Stimulated activated memory B cell treated with anti-CD40 and anti-IgM and Interleukin-4, amounts not matched to agents 10 μg/mL and 1 μg/mL and 100 μg/mL, for 72 hours (primary cell): ENCODE results near the gene SDK1.
"Not testable (repeated sequence)": the region's sequence is repeated elsewhere in the genome, so short reads cannot be mapped to it uniquely, and the experiment has no call there.

Experiments
- ATAC-seq: fragments of 150-1000 bp; cut with Tn5 transposase; 2 replicates; pipeline ENCODE4 v1.10.0; 2021
- H3K27ac Mint-ChIP-seq: one replicate; pipeline ENCODE4 v1.8.0; 2022; ENCODE audit warnings: mild to moderate bottlenecking, mixed read lengths
- H3K27me3 Mint-ChIP-seq: one replicate; pipeline ENCODE4 v1.8.0; 2022; ENCODE audit warnings: mixed read lengths
- H3K36me3 Mint-ChIP-seq: one replicate; pipeline ENCODE4 v1.8.0; 2022; ENCODE audit warnings: mixed read lengths
- H3K4me1 Mint-ChIP-seq: one replicate; pipeline ENCODE4 v1.8.0; 2022; ENCODE audit warnings: mixed read lengths
- H3K4me3 Mint-ChIP-seq: one replicate; pipeline ENCODE4 v1.8.0; 2022; ENCODE audit warnings: mild to moderate bottlenecking, moderate library complexity, mixed read lengths
- H3K9me3 Mint-ChIP-seq: one replicate; pipeline ENCODE4 v1.8.0; 2022; ENCODE audit warnings: mixed read lengths

Gene SDK1

DNA sequence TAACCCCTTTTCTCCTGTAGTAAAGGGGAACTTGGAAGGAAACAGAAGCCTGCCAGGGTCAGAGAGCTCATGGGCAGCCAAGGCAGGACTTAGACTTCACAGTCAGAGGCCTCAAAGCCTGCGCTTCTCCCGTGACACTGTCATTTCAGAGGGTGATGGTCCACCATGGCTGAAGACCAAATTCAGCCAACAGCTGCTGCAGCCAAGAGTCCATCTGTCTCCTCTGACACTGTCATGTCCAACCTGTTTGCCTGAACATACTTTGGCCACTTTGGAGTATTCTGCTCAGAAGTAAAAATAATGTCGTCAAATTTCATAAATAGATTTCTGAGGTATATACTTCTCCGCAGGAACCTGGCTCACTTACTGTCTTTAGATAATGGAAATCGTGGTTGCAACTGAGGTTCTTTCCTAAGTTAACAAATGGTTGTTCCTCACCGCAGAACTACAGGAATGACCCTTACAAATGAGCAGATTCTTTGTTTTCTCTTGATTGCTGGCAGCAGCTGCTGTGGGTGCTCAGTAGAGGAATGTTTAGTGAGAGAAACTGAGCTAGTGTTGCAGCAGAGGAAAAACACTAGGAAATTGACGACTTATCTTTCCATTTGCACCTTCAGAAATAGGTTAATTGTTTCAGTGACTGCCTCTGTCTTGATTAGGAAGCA lies 626.5 kb downstream of the SDK1 start:
- Mint-ChIP-seq H3K27ac (no peak overlapping the region), H3K36me3 (no peaks in the 10 kb centered on the region), H3K27me3 (peaks cover 34% of the 10 kb centered on the region), H3K4me3 (no peak overlapping the region), H3K9me3 (no peaks in the 10 kb centered on the region), H3K4me1 (no peaks in the 10 kb centered on the region)
- ATAC-seq = no peak

DNA sequence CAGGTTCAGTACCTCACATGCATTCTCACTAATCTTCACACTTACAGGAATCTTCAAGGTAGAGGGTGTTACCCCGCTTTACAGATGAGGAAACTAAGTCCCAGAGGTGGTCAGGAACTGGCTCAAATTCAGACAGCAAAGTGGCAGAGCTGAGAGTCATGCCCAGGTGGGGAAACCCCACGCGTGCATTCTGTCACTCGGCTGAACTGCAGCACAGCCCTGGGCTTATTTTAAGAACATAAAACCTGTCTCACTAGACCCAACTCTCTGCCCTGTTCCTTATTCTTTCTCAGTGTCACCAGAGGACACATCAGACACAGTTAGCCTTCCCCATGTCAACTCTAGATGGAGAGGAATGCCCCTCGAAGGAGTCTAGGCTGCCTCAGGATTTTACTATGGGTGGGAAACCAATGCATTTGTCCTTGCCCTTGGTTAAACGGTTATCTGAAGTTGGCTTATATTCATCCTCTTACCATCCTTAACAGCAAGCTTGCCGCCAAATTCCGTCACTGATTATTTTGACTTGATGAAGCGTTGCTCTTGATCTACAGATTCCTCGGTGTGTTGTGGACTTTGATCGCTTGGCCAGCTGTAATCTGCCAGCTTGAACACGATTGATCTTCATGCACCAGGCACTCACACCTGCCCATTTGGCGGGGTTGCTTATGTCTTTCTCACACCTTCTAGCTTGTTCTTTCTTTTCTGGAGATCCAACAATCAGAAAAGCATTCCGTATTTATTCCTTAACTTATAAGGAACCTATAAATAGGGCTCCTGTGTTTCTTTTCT lies 627.9 kb downstream of the SDK1 start:
- ATAC-seq = peak; percentile 36
- H3K4me3 Mint-ChIP-seq = no peak overlapping the region
- no peaks in the 10 kb centered on the region for H3K9me3 Mint-ChIP-seq
- H3K27ac Mint-ChIP-seq = no peak overlapping the region
- no peaks in the 10 kb centered on the region for H3K4me1 Mint-ChIP-seq
- H3K36me3 Mint-ChIP-seq = no peaks in the 10 kb centered on the region
- peaks cover 36% of the 10 kb centered on the region for H3K27me3 Mint-ChIP-seq

DNA sequence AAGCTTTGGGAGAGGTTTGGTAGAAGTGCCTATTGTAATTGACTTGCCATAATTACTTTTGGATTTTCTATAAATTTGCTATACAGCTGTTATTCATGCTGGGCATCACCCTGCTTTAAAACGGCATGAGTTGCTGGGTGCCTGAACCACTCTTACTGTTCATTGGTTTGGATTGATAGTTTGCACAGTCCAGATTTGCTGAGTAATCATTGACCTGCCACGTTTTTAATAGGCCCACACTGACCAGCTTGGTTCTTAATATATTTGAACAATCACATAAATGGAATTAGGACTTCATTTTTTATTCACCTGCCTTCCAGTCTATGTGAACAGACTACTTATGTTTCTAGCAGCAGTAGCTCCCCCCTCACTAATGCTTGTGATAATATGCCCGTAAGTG lies 630.8 kb downstream of the SDK1 start:
- no peak for ATAC-seq
- Mint-ChIP-seq H3K9me3 (peaks cover 11% of the 10 kb centered on the region), H3K4me1 (no peaks in the 10 kb centered on the region), H3K36me3 (no peaks in the 10 kb centered on the region), H3K27me3 (peaks cover 33% of the 10 kb centered on the region), H3K27ac (no peak overlapping the region), H3K4me3 (no peak overlapping the region)

DNA sequence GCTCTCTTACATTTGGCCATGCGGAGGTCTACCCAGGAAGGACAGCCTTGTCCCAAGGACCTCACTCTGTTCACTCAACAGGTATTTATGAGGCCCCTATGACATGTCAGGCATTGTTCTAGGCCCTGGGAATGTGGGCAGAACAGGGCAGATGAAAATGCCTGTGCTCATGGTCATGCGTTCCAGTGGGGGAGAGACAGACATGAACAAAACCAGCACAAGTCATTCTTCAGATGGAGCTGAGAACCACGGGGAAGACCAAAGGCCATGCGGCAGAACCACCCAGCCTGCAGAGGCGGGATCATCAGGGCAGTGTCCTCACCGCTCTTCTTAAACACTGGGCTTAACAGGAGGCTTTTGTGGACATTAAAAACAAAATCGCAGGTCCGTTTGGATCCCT lies 636.1 kb downstream of the SDK1 start:
- no peaks in the 10 kb centered on the region for H3K4me1 Mint-ChIP-seq
- H3K4me3 Mint-ChIP-seq = no peak overlapping the region
- H3K27me3 Mint-ChIP-seq = peaks cover 30% of the 10 kb centered on the region
- peaks cover 13% of the 10 kb centered on the region for H3K9me3 Mint-ChIP-seq
- no peak overlapping the region for H3K27ac Mint-ChIP-seq
- H3K36me3 Mint-ChIP-seq = no peaks in the 10 kb centered on the region
- ATAC-seq = no peak

DNA sequence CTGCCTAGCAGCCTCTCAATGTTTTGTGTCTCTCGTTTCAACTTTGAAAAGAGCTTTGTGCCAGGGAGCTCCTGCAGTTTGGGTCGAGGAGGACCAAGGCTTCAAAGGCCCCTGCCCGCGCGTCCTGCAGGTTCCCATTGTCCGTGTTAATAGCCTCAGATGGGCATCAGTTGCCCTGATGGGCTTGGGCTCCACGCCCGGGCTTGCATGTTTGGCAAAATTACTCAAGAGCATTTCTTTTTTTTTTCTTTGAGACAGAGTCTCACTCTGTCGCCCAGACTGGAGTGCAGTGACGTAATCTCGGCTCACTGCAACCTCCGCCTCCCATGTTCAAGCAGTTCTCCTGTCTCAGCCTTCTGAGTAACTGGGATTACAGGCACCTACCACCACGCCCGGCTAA lies 636.6 kb downstream of the SDK1 start:
- Mint-ChIP-seq H3K4me1 (no peaks in the 10 kb centered on the region), H3K27me3 (peaks cover 32% of the 10 kb centered on the region), H3K9me3 (peaks cover 13% of the 10 kb centered on the region), H3K27ac (no peak overlapping the region), H3K4me3 (no peak overlapping the region), H3K36me3 (no peaks in the 10 kb centered on the region)
- no peak for ATAC-seq

DNA sequence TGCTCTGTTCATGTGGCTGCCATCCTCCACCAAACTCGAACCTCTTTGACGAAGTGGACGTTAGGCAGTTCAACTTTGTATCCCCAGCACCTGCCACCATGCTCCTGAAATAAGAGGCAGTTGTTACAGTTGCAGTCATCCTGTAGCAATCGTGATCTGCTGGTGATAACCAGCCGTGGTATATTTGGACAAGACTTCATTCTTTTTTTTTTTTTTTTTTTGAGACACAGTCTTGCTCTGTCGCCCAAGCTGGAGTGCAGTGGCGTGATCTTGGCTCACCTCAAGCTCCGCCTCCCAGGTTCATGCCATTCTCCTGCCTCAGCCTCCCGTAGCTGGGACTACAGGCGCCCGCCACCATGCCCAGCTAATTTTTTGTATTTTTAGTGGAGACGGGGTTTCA lies 640.7 kb downstream of the SDK1 start:
- H3K9me3 Mint-ChIP-seq, H3K4me1 Mint-ChIP-seq, ATAC-seq, H3K4me3 Mint-ChIP-seq, H3K27ac Mint-ChIP-seq, H3K36me3 Mint-ChIP-seq: not testable (repeated sequence)
- H3K27me3 Mint-ChIP-seq = peaks cover 34% of the 10 kb centered on the region

DNA sequence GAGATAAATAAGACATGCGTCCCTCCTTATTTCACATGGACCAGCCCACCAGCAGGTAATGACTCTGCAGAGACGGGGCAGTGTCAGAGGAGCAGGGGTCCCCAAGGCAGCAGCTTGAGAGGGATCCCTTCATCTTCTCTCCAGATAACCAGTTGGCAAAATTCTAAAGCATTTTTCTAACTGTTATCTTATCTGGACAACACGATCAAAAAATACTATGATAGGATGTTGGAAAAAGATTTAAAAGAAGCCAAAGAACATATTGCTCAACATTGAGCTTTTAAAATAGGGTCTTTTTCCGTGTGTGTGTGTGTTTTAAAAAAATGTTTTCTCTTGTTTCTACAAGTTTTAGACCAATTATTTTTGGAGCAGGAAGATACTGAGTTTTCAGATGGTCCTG lies 641.2 kb downstream of the SDK1 start:
- H3K27ac Mint-ChIP-seq = no peak overlapping the region
- no peaks in the 10 kb centered on the region for H3K4me1 Mint-ChIP-seq
- H3K4me3 Mint-ChIP-seq = no peak overlapping the region
- H3K27me3 Mint-ChIP-seq = peaks cover 34% of the 10 kb centered on the region
- H3K9me3 Mint-ChIP-seq = peaks cover 5% of the 10 kb centered on the region
- H3K36me3 Mint-ChIP-seq = peaks cover 4% of the 10 kb centered on the region
- no peak for ATAC-seq

DNA sequence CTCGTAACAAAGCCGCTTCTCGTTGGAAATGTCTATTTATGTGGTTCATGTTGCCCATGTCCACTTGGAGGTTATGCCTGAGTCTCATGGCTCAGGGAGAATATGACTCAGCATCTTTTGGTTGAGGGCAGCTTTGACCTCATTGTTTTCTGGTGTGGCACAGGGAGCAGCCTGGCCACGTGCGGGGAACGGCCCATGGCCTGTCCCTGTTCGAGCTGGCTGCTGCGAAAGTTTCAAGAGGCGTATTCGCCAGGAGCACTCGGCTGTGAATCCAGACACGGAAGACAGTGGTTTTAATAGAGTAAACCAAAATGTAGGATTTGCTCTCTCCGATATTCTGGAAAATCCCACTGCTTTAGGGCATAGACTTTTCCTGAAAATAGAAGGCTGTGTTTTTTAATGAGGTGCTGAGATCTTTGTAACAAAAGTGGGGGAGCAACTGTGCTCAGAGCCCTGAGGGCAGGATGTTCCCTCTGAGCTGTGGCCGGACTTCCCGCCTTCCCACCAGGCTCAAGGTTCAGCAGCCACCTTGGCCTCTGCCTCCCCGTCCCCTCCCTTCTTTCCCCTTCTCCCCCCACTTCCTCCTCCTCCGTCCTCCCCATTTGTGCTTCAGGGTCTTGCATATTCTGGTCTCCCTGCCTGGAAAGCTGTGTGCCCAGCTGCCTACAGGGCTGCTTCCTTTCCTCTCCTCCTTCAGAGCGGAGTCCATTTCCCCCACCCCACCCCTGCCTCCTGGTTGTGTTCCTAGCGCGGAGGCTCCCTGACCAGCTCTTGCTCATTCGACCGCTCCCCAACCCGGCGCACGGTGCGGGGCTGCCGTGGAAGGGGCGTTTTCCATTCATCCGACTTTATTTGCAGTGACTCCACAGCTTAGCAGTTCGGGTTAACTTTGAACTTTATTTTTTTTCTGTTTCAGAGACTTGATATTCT lies 642.0 kb downstream of the SDK1 start:
- no peak for ATAC-seq
- Mint-ChIP-seq H3K4me3 (no peak overlapping the region), H3K36me3 (peaks cover 4% of the 10 kb centered on the region), H3K4me1 (no peaks in the 10 kb centered on the region), H3K27me3 (peaks cover 34% of the 10 kb centered on the region), H3K27ac (no peak overlapping the region), H3K9me3 (peaks cover 5% of the 10 kb centered on the region)

DNA sequence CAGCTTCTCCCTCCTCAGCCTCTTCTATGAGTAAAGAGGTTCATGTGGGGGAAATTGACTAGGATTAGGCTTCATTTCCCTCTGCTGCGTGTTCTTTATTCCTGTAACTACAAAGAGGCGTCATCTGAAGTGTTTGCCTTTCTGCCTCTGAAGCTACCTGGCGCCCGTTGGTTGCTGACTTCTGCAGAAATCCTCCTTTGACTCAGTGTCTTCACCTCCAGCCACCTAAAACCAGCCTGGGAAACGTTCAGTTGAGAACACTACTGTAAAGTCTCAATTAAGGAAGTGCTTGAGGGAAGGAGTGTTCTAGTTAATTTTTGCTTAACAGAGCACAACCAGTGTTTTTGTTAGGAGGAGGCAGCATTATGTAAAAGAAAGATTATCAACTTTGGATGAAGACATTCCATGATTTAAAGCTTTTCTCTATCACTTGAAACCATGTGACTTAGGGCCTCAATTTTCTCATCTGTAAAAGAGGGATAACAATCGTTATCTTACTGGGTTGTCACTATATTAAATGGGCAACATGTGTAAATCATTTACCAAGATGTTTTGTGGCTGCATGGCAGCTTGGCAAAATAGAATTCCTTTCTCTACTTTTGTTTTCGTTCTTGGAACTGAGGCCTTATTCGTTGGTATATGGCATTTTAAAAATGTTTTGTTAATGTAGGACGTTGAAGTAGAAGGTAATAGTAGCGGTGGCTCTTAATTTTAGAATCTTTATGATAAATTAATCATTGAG lies 642.9 kb downstream of the SDK1 start:
- ATAC-seq = no peak
- Mint-ChIP-seq H3K27ac (no peak overlapping the region), H3K4me1 (no peaks in the 10 kb centered on the region), H3K36me3 (peaks cover 4% of the 10 kb centered on the region), H3K27me3 (peaks cover 41% of the 10 kb centered on the region), H3K9me3 (peaks cover 5% of the 10 kb centered on the region), H3K4me3 (no peak overlapping the region)

DNA sequence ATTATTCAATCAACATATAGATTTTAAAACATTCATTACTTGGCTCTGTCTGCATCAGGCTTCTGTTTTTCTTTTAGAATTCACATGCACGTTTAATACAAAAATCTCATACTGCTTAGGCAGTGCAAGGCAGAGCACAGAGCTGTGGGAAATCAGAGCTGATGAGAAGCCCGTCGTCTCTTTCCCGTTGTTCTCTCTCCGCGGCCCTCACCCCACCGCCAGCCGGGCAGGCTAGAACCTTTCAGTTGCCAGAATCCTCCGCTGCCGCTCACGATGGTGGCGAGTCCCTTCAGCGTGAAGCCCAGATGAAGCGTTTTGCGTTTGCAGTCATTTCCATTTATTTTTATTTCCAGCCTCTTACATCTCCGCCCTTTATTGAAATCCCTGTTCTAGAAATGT lies 648.2 kb downstream of the SDK1 start:
- no peak for ATAC-seq
- peaks cover 4% of the 10 kb centered on the region for H3K36me3 Mint-ChIP-seq
- H3K4me1 Mint-ChIP-seq = peaks cover 21% of the 10 kb centered on the region
- no peak overlapping the region for H3K27ac Mint-ChIP-seq
- H3K27me3 Mint-ChIP-seq = peaks cover 48% of the 10 kb centered on the region
- no peak overlapping the region for H3K4me3 Mint-ChIP-seq
- peaks cover 8% of the 10 kb centered on the region for H3K9me3 Mint-ChIP-seq

DNA sequence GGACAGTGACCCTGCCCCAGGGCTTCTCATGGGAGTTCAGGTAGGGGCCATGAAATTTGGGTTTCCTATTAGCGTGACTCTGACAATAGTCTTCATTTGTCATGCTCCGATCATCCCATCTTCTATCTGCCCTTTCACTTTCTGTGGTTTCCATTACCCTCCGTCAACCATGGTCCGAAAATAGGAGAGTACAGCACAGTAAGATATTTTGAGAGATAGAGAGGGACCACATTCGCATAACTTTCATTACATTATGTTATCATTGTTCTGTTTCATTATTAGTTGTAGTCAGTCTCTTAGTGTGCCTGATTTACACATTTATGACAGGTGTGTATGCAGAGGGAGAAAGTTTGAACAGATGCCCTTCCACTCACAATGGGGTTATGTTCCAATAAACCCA lies 649.2 kb downstream of the SDK1 start:
- Mint-ChIP-seq H3K27me3 (peaks cover 52% of the 10 kb centered on the region), H3K4me1 (peaks cover 26% of the 10 kb centered on the region), H3K27ac (no peak overlapping the region), H3K4me3 (no peak overlapping the region), H3K36me3 (peaks cover 2% of the 10 kb centered on the region), H3K9me3 (peaks cover 8% of the 10 kb centered on the region)
- ATAC-seq = peak; percentile 79

DNA sequence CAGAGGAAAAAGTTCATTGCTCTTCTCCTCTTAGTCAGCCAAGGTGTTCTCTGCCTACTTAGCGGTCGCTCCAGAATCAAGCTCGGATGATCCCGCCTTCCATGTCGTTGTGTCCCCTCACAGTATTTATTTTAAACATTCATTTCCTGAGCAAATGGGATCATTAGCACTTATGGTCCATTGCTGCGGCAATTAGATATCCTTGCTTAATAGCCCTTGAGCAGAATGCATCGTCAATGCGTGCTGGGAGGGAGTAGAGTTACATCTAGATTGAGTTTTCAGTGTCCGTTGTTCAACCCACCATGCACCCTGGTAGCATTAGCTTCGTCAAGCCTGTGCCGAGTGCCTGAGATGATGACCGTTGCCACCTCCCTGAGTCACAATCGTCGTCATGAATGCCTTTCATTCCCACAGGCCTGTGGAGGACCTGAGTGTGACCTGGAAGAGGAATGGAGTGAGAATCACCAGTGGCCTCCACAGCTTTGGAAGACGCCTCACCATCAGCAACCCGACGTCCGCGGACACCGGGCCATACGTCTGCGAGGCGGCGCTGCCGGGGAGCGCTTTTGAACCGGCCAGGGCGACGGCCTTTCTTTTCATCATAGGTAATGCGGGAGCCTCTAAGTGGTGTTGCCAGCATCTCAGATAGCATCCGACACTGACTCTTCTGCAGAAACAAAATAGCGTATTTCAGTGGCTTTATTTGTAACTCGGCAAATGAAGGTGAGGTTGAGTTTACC lies 650.4 kb downstream of the SDK1 start:
- no peak overlapping the region for H3K27ac Mint-ChIP-seq
- no peak overlapping the region for H3K4me3 Mint-ChIP-seq
- H3K4me1 Mint-ChIP-seq = peaks cover 39% of the 10 kb centered on the region
- no peaks in the 10 kb centered on the region for H3K36me3 Mint-ChIP-seq
- ATAC-seq = no peak
- peaks cover 6% of the 10 kb centered on the region for H3K9me3 Mint-ChIP-seq
- H3K27me3 Mint-ChIP-seq = peaks cover 55% of the 10 kb centered on the region

DNA sequence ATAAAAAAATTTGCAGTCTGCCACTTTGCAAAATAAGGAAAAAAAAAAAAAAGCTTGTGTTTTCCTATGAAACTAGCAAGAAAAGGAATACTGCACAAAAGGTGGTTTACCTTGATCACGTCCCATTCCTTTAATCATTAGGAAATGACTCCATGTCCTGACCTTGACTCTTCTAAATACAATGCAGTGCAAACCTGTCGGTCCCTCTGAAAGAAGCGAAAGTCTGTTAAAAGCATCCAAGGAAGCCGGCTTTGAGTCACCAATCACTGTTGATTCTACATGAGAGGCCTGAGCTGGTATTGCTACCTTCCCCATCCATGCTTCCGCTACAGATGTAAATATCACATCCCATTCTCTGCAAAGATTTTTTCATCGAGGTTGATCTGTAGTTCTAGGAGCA lies 652.1 kb downstream of the SDK1 start:
- Mint-ChIP-seq H3K4me1 (peaks cover 55% of the 10 kb centered on the region), H3K27ac (no peak overlapping the region), H3K9me3 (peaks cover 6% of the 10 kb centered on the region), H3K4me3 (no peak overlapping the region), H3K27me3 (peaks cover 55% of the 10 kb centered on the region), H3K36me3 (no peaks in the 10 kb centered on the region)
- ATAC-seq = no peak

DNA sequence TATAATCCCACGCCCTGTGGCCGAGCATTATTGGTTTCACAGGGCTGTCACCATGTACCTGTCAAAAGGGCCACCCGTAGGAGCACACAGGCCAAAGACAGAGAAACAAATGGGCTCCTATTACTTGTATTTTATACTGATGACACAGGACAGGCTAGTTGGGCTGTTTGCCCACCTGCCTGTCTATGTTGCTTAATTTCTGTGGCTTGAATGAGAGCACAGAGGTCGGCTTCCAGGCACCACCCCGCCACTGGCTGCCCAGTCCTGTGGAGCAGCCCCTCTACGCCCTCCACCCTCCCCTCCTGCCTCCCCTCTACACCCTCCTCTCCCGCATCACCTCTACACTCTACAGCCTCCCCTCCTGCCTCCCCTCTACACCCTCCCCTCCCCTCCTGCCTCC lies 652.9 kb downstream of the SDK1 start:
- peaks cover 47% of the 10 kb centered on the region for H3K27me3 Mint-ChIP-seq
- H3K4me1 Mint-ChIP-seq = peaks cover 56% of the 10 kb centered on the region
- no peaks in the 10 kb centered on the region for H3K36me3 Mint-ChIP-seq
- no peak overlapping the region for H3K27ac Mint-ChIP-seq
- H3K9me3 Mint-ChIP-seq = peaks cover 6% of the 10 kb centered on the region
- H3K4me3 Mint-ChIP-seq = no peak overlapping the region
- ATAC-seq = no peak
